Fibroblast of peridontal ligament (primary cell): ENCODE results near the gene OR2C1.

Experiments
- DNase-seq: peaks from one replicate; pipeline ENCODE4 v3.0.0-alpha.2; 2010; ENCODE audit errors: extremely low read depth

OR2C1 gene

GRCh38 chr16:3355589-3355988 is at the start of gene OR2C1:
OR2C1 (plus strand) TSS chr16:3355889; CDS start chr16:3355941, 52 bp downstream.
- no peak for DNase-seq

- no peak for DNase-seq
These were observed 49.6 kb upstream of the OR2C1 start for GRCh38 chr16:3306078-3306477.

GRCh38 chr16:3311496-3311895 is 44.2 kb upstream of the OR2C1 start:
- DNase-seq = no peak

GRCh38 chr16:3317315-3317999 is 38.2 kb upstream of the OR2C1 start:
- DNase-seq = peak; percentile 39

GRCh38 chr16:3321816-3322215 is 33.9 kb upstream of the OR2C1 start:
- no peak for DNase-seq

- DNase-seq = no peak
These were observed 28.2 kb upstream of the OR2C1 start for GRCh38 chr16:3327514-3327913.

GRCh38 chr16:3328104-3328503 is 27.6 kb upstream of the OR2C1 start:
- DNase-seq = no peak

- no peak for DNase-seq
These were observed 27.0 kb upstream of the OR2C1 start for GRCh38 chr16:3328643-3329042.

- DNase-seq = no peak
These were observed 9.6 kb upstream of the OR2C1 start for GRCh38 chr16:3346041-3346440.

GRCh38 chr16:3347586-3347985 is 8.1 kb upstream of the OR2C1 start:
- no peak for DNase-seq

GRCh38 chr16:3348547-3349167 is 7.0 kb upstream of the OR2C1 start:
- no peak for DNase-seq

GRCh38 chr16:3349175-3349574 is 6.5 kb upstream of the OR2C1 start:
- no peak for DNase-seq

GRCh38 chr16:3356118-3356517 is 429 bp downstream of the OR2C1 start:
- no peak for DNase-seq

- no peak for DNase-seq
These were observed 3.2 kb downstream of the OR2C1 start for GRCh38 chr16:3358871-3359270.

- no peak for DNase-seq
These were observed 7.2 kb downstream of the OR2C1 start for GRCh38 chr16:3362931-3363330.

GRCh38 chr16:3363793-3364192 is 8.1 kb downstream of the OR2C1 start:
- DNase-seq = no peak

- peak; percentile 93 for DNase-seq
These were observed 9.2 kb downstream of the OR2C1 start for GRCh38 chr16:3364774-3365427.

- DNase-seq = no peak
These were observed 13.4 kb downstream of the OR2C1 start for GRCh38 chr16:3369073-3369472.

- DNase-seq = no peak
These were observed 20.0 kb downstream of the OR2C1 start for GRCh38 chr16:3375680-3376079.

- no peak for DNase-seq
These were observed 22.2 kb downstream of the OR2C1 start for GRCh38 chr16:3377917-3378316.

GRCh38 chr16:3383045-3383448 is 27.4 kb downstream of the OR2C1 start:
- DNase-seq = no peak

- DNase-seq = no peak
These were observed 32.6 kb downstream of the OR2C1 start for GRCh38 chr16:3388325-3388724.

- DNase-seq = no peak
These were observed 34.1 kb downstream of the OR2C1 start for GRCh38 chr16:3389663-3390338.
